Fibroblast of skin of back (primary cell): ENCODE data around the gene POMP. TPM values are rescaled to one million over a fixed set of nuclear protein-coding genes. Genes with fewer than 3 reads are reported as not detected.

Experiments
- DNase-seq: peaks from one replicate; pipeline ENCODE4 v3.0.0-alpha.2; 2013
- polyA plus RNA-seq, 2 experiments: library from polyadenylated mRNA; unstranded; fragments of 120-200 nt; gene quantifications; one replicate each; pipeline ENCODE4 v1.2.1, GENCODE V29; 2013; ENCODE audit not compliant: insufficient read length in 2 of 2

POMP gene, protein sequence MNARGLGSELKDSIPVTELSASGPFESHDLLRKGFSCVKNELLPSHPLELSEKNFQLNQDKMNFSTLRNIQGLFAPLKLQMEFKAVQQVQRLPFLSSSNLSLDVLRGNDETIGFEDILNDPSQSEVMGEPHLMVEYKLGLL
- polyA plus RNA-seq (2013, experiment 1 of 2; ENCODE audit: insufficient read length) = 137 TPM
- polyA plus RNA-seq (2013, experiment 2 of 2; ENCODE audit: insufficient read length) = 112 TPM

DNA sequence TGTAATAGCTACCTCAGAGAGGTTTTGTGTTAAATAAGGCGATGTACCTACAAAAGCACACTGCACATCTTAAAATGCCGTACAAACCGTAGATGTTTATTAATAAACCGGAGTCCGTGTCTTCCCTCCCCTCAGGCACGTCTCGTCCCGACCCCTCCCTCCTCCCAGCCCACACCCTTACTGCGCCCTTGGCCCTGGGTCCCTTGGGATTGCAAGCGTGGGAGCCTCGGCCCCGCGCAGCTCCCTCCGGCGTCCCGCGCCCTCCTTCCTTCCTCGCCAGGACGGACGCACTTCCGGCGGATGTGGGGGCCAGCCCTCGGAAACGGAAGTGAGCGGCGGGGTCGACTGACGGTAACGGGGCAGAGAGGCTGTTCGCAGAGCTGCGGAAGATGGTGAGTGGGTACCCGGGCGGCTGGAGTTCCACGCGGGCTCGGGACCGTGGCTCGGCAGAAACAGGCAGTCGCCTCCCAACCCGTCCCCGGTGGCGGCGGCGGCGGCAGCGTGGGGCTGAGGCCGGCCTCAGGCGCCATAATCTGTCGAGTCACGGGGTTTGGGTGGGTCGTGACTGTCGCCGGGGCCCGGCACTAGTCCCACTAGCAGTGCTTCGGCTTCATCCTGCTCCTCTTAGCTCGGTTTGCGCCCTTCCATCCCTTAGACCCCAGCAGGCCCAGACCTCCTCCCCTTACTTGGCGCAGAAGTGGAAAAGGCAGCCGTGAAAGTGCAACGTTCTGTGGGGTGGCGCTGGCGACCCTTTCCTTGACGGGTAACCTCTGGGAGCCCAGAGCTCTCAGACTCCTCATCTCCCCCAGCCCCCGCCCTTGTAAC, at the start of gene POMP:
Gene POMP, plus strand, starts transcription at position 335 of the 825 bp plus-strand sequence. Its CDS starts 55 bp downstream, at position 390.
- DNase-seq = peak; percentile 96

DNA sequence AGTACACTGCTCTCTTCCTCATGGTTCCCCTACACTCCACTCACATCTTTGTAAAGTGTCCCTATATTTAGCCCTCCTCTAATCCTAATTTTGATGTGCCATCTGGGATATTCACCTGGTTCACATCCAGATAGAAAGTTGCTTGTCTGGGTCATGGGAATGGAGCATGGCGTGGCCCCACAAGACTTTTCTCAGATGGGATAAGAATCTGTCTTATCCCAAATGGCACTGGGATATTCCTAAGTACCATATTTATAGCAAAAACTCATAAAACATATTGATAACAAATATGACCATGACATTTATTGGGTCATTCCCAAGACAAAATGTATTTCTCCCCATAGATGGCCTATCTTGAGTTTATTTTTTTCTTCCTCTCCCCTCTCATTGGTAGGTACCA, 49.5 kb upstream of the POMP start:
- no peak for DNase-seq

DNA sequence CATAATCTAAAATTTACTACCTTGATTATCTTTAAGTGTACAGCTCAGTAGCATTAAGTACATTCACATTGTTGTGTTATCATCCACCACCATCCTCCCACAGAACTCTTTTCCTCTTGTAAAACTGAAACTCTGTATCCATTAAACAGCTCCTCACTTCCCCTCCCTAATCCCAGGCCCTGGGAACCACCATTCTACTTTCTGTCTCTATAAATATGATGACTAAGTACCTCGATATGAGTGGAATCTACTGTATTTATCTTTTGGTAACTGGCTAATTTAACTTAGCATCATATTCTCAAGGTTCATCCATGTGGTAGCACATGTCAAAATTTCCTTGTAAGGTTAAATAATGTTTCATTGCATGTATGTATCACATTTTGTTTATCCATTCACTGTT, 49.0 kb upstream of the POMP start:
- peak; percentile 89 for DNase-seq

DNA sequence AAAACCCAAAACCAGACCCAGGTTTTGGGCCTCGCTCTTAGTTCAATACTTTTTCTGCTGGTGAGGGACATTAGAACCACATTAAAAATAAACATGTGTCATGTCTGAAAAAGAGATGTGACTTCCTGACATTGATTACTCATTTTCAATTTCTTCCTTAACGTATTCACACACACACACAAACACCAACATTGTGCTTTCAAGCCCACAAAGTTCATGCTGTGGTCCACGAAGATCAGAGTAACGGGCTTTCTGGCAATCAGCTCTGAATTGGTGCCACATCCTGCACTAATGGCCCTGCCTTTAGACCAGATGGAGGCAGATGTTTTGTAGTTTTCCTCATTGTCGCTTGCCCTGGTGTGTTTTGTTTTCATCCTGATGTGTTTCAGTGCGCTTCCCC, 47.9 kb upstream of the POMP start:
- DNase-seq = no peak

DNA sequence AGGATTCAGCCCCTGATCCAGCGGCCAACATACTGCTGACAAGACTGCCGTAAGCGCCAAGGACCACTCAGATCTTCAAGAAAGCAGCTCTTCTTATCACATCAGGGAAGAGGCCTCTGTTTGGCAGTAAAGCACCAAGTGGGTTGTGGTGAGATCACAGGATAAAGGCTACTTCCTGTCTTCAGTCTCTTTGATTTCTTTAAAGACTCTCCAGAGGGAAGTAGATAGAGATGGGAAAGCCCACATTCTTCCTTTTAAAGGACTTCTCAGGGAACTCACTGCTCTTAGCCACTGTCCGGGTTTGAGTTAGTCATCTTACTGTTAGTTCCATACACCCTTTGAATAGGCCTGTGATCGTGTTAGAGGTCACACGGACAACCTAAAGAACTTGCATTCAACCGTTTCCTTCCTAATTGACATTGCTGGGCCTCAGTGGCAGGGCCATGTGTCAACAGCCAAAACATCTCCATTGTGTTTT, 47.2 kb upstream of the POMP start:
- peak; percentile 34 for DNase-seq

DNA sequence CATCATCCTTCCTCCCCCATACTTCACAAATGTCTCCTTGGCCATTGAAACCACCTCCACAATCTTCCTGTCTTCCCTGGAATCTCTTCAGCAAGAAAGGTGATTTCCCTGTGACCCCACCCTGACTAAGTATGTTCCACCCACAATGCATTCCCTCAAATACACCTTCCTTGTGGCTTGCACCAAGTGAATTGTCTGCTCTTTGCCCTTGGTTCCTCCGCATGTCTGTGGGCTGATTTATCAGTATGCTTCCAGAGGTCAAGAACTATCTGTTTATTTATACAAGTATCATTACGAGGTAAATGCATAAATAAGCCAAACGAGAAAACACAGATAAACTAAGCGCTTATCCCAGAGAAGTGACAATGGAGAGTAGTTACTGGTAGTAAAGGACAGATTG, 45.4 kb upstream of the POMP start:
- DNase-seq = no peak

DNA sequence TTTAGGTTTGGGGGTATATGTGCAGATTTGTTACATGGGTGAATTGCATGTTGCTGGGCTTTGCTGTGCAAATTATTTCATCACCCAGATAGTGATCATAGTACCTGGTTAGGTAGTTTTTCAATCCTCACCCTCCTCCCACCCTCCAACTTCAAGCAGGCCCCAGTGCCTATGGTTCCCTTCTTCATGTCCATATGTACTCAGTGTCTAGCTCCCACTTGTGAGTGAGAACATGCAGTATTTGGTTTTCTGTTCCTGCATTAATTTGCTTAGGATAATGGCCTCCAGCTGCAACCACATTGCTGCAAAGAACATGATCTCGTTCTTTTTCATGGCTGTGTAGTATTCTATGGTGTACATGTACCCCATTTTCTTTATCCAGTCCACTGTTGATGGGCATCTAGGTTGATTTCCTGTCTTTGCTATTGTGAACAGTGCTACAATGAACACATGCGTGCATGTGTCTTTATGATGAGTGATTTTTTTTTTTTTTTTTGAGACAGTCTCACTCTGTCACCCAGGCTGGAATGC, 42.9 kb upstream of the POMP start:
- DNase-seq = no peak

DNA sequence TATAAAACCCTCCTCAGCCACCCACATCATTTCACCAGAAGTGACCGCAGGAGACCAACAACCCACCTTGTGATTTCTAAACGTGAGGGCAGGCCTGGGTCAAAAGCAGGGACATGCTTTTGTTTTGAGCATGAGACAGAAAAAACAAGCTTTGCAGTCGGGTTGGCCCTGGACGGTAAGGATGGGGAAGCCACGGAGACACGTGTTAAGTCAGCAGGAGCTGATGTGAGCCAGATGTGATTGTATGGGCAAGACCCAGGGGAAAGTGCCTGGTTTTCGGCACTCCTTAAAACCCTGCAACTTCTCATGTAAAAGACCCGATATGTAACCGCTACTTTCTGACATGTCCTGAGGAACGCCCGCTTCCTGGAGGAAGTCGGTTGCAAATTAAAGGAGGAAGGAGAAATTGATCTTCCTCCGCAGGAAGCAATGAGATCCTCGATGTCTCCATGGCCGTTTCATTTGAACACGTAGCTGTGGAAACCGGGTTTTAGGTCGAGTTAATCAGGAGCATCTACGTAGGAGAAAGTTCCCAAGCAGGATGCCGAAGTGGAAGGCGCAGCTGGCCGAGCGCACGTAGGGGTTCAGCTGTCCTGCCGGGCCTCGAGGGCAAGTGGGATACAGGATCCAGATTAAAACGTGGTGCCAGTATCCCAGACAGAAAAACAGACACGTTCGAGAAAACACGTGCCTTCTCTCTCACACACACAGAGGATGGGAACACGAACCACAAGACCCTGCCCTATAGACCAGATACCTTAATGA, 40.5 kb upstream of the POMP start:
- no peak for DNase-seq

DNA sequence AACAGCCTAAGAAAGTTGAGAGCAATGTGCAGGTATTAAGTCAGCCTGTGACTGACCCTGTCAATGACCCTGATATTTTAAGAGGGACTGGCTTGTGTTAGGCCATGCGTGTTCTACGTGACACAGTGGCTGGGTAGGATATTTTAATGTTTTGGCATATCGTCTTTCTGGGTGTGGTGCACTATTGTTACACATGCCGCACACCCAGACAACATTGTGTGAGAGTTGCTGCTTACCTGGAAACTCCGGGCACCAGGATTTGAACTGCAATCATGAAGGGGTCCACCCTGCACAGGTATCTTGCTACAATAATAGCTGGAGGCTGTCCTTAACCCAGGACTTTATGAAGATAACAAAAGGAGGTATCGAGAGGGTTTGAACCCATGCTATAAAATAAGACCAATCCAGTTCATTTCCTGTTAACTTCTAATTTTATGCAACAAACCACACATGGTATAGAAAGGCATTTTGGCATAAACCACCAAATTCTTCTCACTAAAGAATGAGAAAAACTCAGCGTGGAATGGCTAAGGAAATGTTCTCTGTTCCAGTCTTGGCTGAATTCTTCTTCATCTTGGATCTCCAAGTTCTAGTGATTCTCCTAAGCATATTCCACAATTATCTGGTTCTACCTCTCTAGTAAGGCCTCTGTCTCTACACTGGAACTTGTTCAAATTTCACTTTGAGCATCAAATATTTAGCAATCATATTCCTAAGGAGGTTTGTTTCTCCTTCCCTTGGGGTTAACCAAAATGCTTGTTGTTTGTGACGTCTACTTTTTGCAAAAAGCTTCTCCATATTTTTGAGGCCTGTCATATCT, 38.7 kb upstream of the POMP start:
- DNase-seq = peak; percentile 68

DNA sequence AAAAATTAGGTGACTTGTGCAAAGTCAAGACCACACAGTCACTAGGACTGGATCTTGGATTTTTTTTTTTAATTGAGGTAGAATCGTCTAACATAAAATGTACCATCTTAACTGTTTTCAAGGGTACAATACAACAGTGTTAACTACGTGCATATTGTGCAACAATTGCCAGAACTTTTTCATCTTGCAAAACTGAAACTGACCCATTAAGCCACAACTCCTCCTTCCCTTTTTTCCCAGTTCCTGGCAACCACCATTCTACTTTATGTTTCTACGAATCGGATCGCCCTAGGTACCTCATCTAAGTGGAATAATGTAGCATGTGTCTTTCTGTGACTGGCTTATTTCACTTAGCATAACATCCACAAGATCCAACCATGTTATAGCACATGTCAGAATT, 37.5 kb upstream of the POMP start:
- no peak for DNase-seq

DNA sequence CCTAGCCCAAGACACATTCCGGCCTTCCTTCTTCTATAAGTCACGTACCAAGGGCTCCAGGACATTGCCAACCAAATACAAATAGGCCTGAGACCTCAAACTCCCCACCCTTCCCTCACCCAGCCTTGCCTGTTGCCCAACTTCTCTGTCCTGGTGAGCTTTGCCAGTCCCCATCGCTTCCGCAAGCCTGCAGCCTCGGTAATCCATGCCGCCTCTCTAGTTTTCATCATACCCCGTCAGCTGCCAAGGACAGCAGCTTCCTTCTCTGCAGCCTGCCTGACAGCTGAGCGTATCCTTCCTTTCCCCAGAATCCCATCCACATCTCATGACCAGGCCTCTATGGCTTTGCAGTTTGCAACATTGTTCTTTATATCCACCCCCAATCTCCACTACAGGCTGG, 36.6 kb upstream of the POMP start:
- DNase-seq = no peak

DNA sequence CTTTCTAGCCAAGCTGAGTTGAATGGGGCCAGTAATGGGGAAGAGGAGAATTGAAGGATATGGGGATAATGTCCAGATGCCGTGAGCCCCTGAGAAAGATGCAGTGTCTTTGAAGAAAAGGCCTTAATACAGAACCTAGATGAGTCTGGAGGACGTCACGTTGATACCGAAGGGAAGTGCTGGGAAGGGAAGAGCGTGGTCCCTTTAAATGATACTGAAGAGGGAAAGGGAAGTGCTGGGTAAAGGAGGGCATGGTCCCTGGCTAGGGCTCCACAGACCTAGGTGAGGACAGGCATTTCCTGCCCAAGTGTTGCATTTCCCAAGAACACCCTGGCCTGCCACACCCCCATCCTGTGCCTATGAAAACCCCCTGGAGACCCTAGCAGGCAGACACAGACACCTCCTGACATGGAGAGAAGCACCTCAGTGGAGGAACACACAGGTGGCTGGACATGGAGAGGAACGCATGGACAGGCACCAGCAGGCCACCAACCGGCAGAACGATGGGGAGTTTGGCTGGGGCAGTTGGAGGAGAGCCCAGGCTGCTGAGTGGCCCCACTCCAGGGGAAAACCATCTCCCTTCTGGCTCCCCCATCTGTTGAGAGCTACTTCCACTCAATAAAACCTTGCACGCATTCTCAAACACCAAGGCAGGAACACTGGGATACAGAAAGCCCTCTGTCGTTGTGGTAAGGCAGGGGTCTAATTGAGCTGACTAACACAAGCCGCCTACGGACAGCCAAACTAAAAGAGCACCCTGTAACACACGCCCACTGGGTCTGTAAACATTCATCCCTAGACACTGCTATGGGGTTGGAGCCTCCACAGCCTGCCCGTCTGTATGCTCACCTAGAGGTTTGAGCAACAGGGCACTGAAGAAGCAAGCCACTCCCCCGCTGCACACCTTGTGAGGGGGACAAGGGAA, 34.9 kb upstream of the POMP start:
- DNase-seq = no peak

DNA sequence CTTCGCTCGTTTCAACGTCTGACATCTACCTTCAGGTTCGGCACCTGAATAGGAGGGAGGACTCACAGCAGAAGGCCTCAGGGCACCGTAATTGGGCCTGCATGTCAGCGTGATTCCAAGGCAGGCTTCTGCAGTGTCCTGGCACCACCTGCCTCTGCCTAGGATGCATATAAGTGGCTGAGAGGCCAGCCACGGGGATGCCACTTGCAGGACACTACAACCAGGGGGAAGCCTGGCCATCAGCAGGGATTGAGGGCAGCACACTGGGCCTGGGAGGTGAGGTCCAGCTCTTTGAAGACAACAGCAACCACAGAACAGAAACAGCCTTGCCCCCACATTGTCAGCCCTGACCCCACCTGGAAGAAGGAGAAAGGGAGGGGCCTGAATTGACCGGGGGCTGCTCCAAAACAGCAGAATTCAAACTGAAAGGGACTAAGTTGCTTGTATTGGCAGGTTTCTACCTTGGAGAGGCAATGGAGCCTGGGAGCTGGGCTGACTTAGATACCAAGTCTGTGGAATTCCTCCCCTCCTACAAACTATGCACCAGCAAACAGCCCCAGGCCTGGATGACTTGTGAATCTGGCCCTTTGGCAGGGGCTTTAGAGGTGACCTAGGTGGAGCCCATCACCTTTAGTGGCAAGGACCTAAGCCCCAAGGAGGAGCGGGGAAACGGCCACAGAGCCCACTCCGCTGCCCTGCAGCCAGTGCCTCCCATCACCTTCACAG, 34.1 kb upstream of the POMP start:
- DNase-seq = no peak

DNA sequence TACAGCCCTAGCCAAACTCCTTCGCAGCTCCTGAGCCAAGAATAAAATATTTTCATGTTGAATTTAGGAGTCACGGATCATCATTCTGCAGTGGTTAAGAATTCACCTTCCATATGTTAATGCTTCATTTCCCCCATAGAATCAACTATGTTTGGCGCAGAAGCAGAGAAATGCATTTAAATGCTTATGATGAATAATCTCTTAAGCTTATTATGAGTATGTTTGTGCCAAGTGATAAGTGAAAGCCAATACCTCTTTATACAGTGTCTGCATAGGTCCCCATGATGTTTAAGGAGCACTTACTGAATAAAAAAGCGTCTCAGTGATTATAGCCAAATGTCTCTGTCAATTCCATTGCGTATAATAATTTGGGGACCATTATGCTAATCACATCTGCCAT, 32.7 kb upstream of the POMP start:
- DNase-seq = no peak

DNA sequence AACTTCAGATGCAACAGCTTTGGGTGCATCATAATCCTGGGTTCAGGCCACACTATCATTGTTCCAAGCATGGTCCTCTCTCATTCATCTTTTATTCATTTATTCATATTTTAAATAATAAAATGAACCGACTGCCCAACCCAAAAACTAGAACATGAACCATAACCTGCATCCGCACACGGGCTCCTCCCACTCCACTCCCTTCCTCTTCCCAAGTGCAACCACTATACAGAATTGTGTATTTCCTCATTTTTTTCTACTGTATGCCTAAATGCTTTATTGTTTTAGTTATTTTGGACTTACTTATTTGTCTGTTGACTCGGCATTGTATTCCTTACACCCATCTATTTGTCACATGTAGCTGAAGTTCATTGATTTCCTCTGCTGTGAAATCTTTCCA, 30.7 kb upstream of the POMP start:
- DNase-seq = no peak

DNA sequence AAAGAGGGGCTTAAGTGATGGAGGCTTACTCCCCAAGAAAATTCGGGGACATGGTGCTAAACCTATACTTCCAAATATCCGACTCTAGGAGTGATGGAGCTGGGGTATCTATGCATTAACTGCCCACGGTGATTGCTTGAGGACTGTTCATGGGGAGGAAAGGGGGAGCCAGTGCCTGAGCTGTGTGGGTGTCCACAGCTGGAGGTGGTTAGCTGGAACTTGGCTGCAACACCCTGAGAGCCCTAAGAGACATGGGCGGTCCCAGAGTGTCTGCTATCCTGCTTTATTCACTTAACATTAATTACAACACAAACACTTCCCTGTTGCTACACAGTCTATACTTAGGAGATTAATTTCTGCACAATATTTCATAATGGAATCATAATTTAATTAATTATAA, 28.1 kb upstream of the POMP start:
- no peak for DNase-seq

DNA sequence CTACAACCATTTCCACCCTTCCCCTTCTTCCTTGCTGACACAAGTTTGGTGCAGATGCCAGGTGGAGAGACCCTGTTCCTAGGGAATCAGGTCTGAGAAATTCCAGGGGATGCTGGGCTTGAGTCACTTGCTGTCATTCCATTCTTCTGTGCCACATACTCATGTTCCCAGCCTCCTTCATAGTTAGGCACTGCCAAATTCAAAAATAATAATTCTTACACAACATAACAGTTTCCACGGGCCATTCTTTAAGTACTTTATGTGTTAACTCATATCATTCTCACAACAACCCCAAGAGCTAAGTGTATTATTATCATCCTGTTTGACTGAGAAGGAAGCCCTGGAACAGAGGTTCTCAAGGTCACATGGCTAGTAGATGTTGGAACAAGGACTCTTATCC, 27.1 kb upstream of the POMP start:
- peak; percentile 69 for DNase-seq

DNA sequence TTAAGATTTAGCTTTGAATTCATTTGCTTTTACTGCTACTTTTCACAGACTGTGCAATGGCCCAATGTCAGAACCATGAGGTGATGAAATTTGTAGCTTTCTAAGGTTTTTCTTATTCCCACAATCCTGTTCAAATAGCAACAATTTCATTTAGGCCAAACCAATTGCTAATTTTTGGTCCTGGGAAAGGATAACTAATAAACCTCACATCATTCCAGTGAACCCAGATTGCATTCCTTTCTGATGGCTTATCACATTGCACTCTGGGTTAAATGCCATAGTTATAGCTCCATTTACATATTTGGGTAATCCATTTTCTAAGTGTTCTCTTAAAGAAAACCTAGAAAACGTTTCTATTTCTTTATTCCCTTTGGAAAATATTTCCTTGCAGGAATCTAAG, 22.9 kb upstream of the POMP start:
- DNase-seq = peak; percentile 88

DNA sequence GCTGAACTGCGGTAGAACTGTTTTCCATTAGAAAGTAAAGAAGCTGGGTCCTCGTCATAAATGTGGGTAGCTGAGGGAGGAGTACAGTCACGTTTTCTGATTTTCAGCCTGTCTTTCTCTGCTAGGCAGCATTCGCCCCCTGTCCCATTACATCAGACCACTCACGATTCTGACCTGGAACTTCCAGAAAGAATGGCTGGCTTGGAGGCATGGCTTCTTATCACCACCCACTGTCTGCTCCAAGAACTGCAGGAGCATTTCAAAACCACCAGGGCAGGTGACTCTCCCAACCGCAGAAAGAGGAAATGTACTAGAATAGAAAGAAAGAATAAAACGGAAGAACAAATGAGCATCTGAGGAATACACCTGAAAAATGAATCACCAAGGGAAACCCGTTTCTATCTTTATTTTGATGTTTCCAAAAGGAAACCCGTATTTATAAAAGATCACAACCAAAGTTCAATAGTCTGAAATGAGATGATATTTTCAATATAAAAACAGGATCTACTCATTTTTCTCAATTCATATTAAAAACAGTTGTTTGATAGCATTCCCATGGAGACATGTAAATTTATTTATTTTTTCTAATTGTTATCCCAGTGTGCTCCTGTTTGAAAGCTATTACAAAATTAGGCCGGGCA, 22.1 kb upstream of the POMP start:
- peak; percentile 80 for DNase-seq
